SK-N-SH (cell line): ENCODE measurements around the gene MCTP2.

Experiments
- CHD2 ChIP-seq: fragments of 150-350 bp; IDR thresholded peaks from 2 replicates; pipeline ENCODE4 v1.6.1; 2018; ENCODE audit warnings: low read length; ENCODE audit not compliant: partially characterized antibody
- CTCF ChIP-seq: fragments of 200-600 bp; sonication (generic); IDR thresholded peaks from 2 replicates; pipeline ENCODE4 v1.6.1; 2017; ENCODE audit warnings: antibody characterized with exemption, mild to moderate bottlenecking, moderate library complexity
- REST ChIP-seq: IDR thresholded peaks from 2 replicates; pipeline ENCODE4 v1.6.1; 2012; ENCODE audit warnings: mild to moderate bottlenecking, low read depth, low read length, moderate library complexity
- RFX5 ChIP-seq: IDR thresholded peaks from 2 replicates; pipeline ENCODE4 v1.6.1; 2012; ENCODE audit warnings: mild to moderate bottlenecking, improper control_type of control experiment, low read length
- TAF1 ChIP-seq: IDR thresholded peaks from 2 replicates; pipeline ENCODE4 v1.6.1; 2012; ENCODE audit warnings: low read depth, mild to moderate bottlenecking, low read length, moderate library complexity, borderline replicate concordance
- YY1 ChIP-seq: IDR thresholded peaks from 2 replicates; pipeline ENCODE4 v1.4.0; 2012; ENCODE audit warnings: low read depth, mild to moderate bottlenecking

GRCh38 chr15:94395640-94396039 lies 164.3 kb downstream of the MCTP2 start:
- TF ChIP-seq REST (no peak), RFX5 (no peak), TAF1 (no peak), YY1 (no peak), CTCF (no peak), CHD2 (no peak)
